ENCODE data around the gene SUPT4H1. TPM values are rescaled to one million over a fixed set of nuclear protein-coding genes. Genes with fewer than 3 reads are reported as not detected.

Gene SUPT4H1
- total and polyA plus RNA-seq, 2 experiments from 2014 or later: 82.2 to 83.7 TPM

GRCh38 chr17:58386708-58387107 lies 34.7 kb upstream of the SUPT4H1 start:
- DNase-seq (ENCODE audit: low spot score) (no peak), ATAC-seq (no peak)
- H3K36me3 Mint-ChIP-seq (ENCODE audit: low read depth): no peaks in the 10 kb centered on the region
- no peak overlapping the region for H3K4me3 Mint-ChIP-seq
- no peaks in the 10 kb centered on the region for H3F3A ChIP-seq (replicated peaks; ENCODE audit: low read depth)
- no peak overlapping the region for H3K27ac Mint-ChIP-seq
- H3K27me3 Mint-ChIP-seq (ENCODE audit: insufficient read depth, low read depth, poor library complexity): peaks cover 2% of the 10 kb centered on the region
- no peaks in the 10 kb centered on the region; the same call in 1 of the 2 replicates for H3K9me2 ChIP-seq (ENCODE audit: insufficient read depth)
- peaks cover 19% of the 10 kb centered on the region for H3K4me1 ChIP-seq (ENCODE audit: insufficient read depth)
- H4K20me1 ChIP-seq (replicated peaks; ENCODE audit: insufficient read depth): no peaks in the 10 kb centered on the region
- no peak overlapping the region for H2AFZ ChIP-seq
- no peaks in the 10 kb centered on the region for H3K79me2 ChIP-seq (replicated peaks; ENCODE audit: insufficient read depth)
- H3K4me2 ChIP-seq: no peak overlapping the region
- peaks cover 34% of the 10 kb centered on the region for H3K4me1 Mint-ChIP-seq
- H3K4me3 ChIP-seq: no peak overlapping the region
- no peak for TF ChIP-seq REST (IDR thresholded peaks at IDR 0.05; ENCODE audit: unreplicated experiment)
- no peak for TF ChIP-seq POLR2AphosphoS5 (IDR thresholded peaks at IDR 0.05; ENCODE audit: low read depth)
- TF ChIP-seq NANOG (IDR thresholded peaks at IDR 0.05; ENCODE audit: borderline replicate concordance): no peak
- TF ChIP-seq CREB1 (CRISPR knock-in tag; IDR thresholded peaks at IDR 0.05; ENCODE audit: low read depth): no peak
- no peak overlapping the region for H3K27ac ChIP-seq (ENCODE audit: low read depth)
- H3K36me3 ChIP-seq (ENCODE audit: insufficient read depth): no peaks in the 10 kb centered on the region
- H3K27me3 ChIP-seq (ENCODE audit: insufficient read depth): peaks cover 2% of the 10 kb centered on the region; the same call in 1 of the 2 replicates
- no peaks in the 10 kb centered on the region for H3K9me3 Mint-ChIP-seq

- ATAC-seq (no peak), DNase-seq (ENCODE audit: low spot score) (no peak)
- Histone ChIP-seq H3K36me3 (ENCODE audit: insufficient read depth) (no peaks in the 10 kb centered on the region), H3F3A (replicated peaks; ENCODE audit: low read depth) (no peaks in the 10 kb centered on the region), H3K79me2 (replicated peaks; ENCODE audit: insufficient read depth) (no peaks in the 10 kb centered on the region), H3K27me3 (ENCODE audit: insufficient read depth) (no peaks in the 10 kb centered on the region), H3K4me3 (no peak overlapping the region), H3K4me2 (no peak overlapping the region), H3K4me1 (ENCODE audit: insufficient read depth) (peaks cover 19% of the 10 kb centered on the region), H2AFZ (no peak overlapping the region), H3K9me2 (ENCODE audit: insufficient read depth) (no peaks in the 10 kb centered on the region; the same call in 1 of the 2 replicates), H4K20me1 (replicated peaks; ENCODE audit: insufficient read depth) (no peaks in the 10 kb centered on the region), H3K27ac (ENCODE audit: low read depth) (no peak overlapping the region)
- Mint-ChIP-seq H3K4me3 (no peak overlapping the region), H3K27ac (no peak overlapping the region), H3K9me3 (no peaks in the 10 kb centered on the region), H3K36me3 (ENCODE audit: low read depth) (no peaks in the 10 kb centered on the region), H3K4me1 (peaks cover 26% of the 10 kb centered on the region), H3K27me3 (ENCODE audit: insufficient read depth, low read depth, poor library complexity) (peaks cover 2% of the 10 kb centered on the region)
- no peak for TF ChIP-seq ETS1 (IDR thresholded peaks at IDR 0.05)
- no peak for TF ChIP-seq ZNF114 (CRISPR knock-in tag; IDR thresholded peaks at IDR 0.05)
- no peak for TF ChIP-seq ZNF331 (CRISPR knock-in tag; IDR thresholded peaks at IDR 0.05; ENCODE audit: low read depth)
- TF ChIP-seq REST (IDR thresholded peaks at IDR 0.05; ENCODE audit: unreplicated experiment): no peak
- TF ChIP-seq STAT1 (IDR thresholded peaks at IDR 0.05; ENCODE audit: unreplicated experiment): no peak
These were observed 33.4 kb upstream of the SUPT4H1 start for GRCh38 chr17:58385359-58385899.
